HepG2 (cell line): ENCODE data around the gene SKI. TPM values are rescaled to one million over a fixed set of nuclear protein-coding genes. Genes with fewer than 3 reads are reported as not detected.

Experiments
- ATF7-NPFF ChIP-seq: sonication (generic); formaldehyde crosslinking; IDR thresholded peaks from 2 replicates; pipeline ENCODE4 v1.8.1; 2023; ENCODE audit warnings: mild to moderate bottlenecking, low read depth, missing genetic modification reagents, moderate library complexity
- EED ChIP-seq: sonication (generic); formaldehyde crosslinking; IDR thresholded peaks from 2 replicates; pipeline ENCODE4 v1.5.0; 2020; ENCODE audit warnings: mild to moderate bottlenecking, missing genetic modification reagents
- GFI1 ChIP-seq: sonication (generic); formaldehyde crosslinking; IDR thresholded peaks from 2 replicates; pipeline ENCODE4 v1.5.0; 2020; ENCODE audit warnings: missing genetic modification reagents, mild to moderate bottlenecking, borderline replicate concordance
- KLF6 ChIP-seq: IDR thresholded peaks from 2 replicates; pipeline ENCODE4 v1.8.0; 2016; ENCODE audit warnings: missing biosample characterization, missing genetic modification reagents
- NCOA1 ChIP-seq: sonication (generic); formaldehyde crosslinking; IDR thresholded peaks from 2 replicates; pipeline ENCODE4 v1.9.0; 2021; ENCODE audit warnings: missing genetic modification reagents
- NFE2L1 ChIP-seq: sonication (generic); formaldehyde crosslinking; IDR thresholded peaks from 2 replicates; pipeline ENCODE4 v1.4.0; 2020; ENCODE audit warnings: missing genetic modification reagents, mild to moderate bottlenecking, borderline replicate concordance
- PRMT3 ChIP-seq: sonication (generic); formaldehyde crosslinking; IDR thresholded peaks from 2 replicates; pipeline ENCODE4 v1.8.1; 2022; ENCODE audit warnings: low read depth, mild to moderate bottlenecking, moderate library complexity, missing genetic modification reagents, borderline replicate concordance
- SCMH1 ChIP-seq: sonication (generic); formaldehyde crosslinking; IDR thresholded peaks from 2 replicates; pipeline ENCODE4 v1.9.0; 2021; ENCODE audit warnings: missing genetic modification reagents, mild to moderate bottlenecking, borderline replicate concordance
- SNAI1 ChIP-seq: sonication (generic); formaldehyde crosslinking; IDR thresholded peaks from 2 replicates; pipeline ENCODE4 v1.5.0; 2020; ENCODE audit warnings: mild to moderate bottlenecking, missing genetic modification reagents, borderline replicate concordance
- TARDBP ChIP-seq: sonication (generic); formaldehyde crosslinking; IDR thresholded peaks from 2 replicates; pipeline ENCODE4 v1.8.0; 2022; ENCODE audit warnings: mild to moderate bottlenecking, missing genetic modification reagents
- ZFAT ChIP-seq: sonication (generic); formaldehyde crosslinking; conservative IDR thresholded peaks from 2 replicates; pipeline ENCODE4 v1.8.1; 2023; ENCODE audit warnings: missing genetic modification reagents, inconsistent platforms
- ZFP36L1 ChIP-seq: sonication (generic); formaldehyde crosslinking; IDR thresholded peaks from 2 replicates; pipeline ENCODE4 v1.8.0; 2022; ENCODE audit warnings: mild to moderate bottlenecking, missing genetic modification reagents, moderate library complexity
- ZFX ChIP-seq: sonication (generic); formaldehyde crosslinking; IDR thresholded peaks from 2 replicates; pipeline ENCODE4 v1.4.0; 2020; ENCODE audit warnings: mild to moderate bottlenecking, low read depth, missing genetic modification reagents, moderate library complexity
- ZNF431 ChIP-seq: sonication (generic); formaldehyde crosslinking; IDR thresholded peaks from 2 replicates; pipeline ENCODE4 v1.9.0; 2022; ENCODE audit warnings: missing genetic modification reagents, low read depth, mild to moderate bottlenecking, borderline replicate concordance
- polyA plus RNA-seq, 8 experiments: library from polyadenylated mRNA; depleted of rRNA in 3 of 8; stranded (reverse) in 7 of 8; unstranded in 1 of 8; fragments of >200 nt; fragmentation: Illumina TruSeq in 4 of 8; extraction: Trizol in 4 of 8; gene quantifications; 2 replicates each; pipeline versions ENCODE4 v1.2.1 to v1.2.3, GENCODE V29; 2011 to 2016; ENCODE audit warnings: low read depth in 4 of 8, missing spikeins in 1 of 8, mixed read lengths in 1 of 8; ENCODE audit not compliant: insufficient read depth in 1 of 8
- total RNA-seq, 5 experiments: library from RNA; depleted of rRNA; stranded (reverse); fragments of >200 nt; fragmentation: Illumina TruSeq; extraction: Trizol; gene quantifications; 2 replicates each; pipeline ENCODE4 v1.2.3, GENCODE V29; 2016; ENCODE audit warnings: low read depth in 1 of 5
- TF ChIP-seq, protein P1 (sequence below): sonication (generic); formaldehyde crosslinking; IDR thresholded peaks from 2 replicates; pipeline ENCODE4 v1.4.0; 2020; ENCODE audit warnings: missing genetic modification reagents, mild to moderate bottlenecking, borderline replicate concordance
- TF ChIP-seq, protein P2 (sequence below): sonication (generic); formaldehyde crosslinking; IDR thresholded peaks from 2 replicates; pipeline ENCODE4 v1.8.1; 2023; ENCODE audit warnings: mild to moderate bottlenecking, missing genetic modification reagents
- TF ChIP-seq, protein P3 (sequence below): sonication (generic); formaldehyde crosslinking; IDR thresholded peaks from 2 replicates; pipeline ENCODE4 v1.5.0; 2020; ENCODE audit warnings: missing genetic modification reagents

The SKI gene
- total and polyA plus RNA-seq, 2 of the 13 experiments (the other 11 are each of a cell fraction or from before 2014, with no cell fraction given): 4.7 to 6.9 TPM

DNA sequence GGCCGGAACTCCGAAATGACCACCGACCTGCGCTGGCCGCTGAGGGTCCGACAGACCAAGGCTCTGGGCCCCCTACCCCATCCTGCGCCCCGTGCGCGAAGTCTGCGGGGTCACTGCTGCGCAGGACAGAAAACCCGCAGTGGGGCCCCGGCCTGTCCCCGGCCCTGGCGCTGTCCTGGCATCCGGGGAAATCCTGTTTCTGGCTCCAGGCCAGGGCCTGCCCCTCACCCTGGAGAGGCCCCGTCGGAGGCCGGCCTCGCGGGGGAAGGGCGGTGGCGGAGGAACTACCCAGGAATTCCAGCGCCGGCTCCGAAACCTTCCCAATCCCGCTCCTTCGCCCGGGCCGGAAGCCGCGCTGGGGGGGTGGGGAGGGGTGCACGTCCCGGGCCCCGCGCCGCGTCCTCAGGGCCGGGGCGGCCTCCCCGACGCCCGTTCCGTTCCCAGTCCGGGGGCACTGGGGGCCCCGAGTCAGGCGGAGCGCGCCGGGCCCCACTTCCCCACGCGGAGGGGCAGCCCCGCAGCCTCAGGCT, 86.2 kb downstream of the SKI start (continued):
- TF ChIP-seq SNAI1 (CRISPR knock-in tag) (no peak), ATF7-NPFF (CRISPR knock-in tag) (no peak), SCMH1 (CRISPR knock-in tag) (no peak), KLF6 (no peak), GFI1 (CRISPR knock-in tag) (no peak), NCOA1 (no peak), TARDBP (CRISPR knock-in tag) (no peak), NFE2L1 (CRISPR knock-in tag) (no peak), ZNF431 (CRISPR knock-in tag) (no peak), ZFAT (CRISPR knock-in tag) (no peak), ZFX (CRISPR knock-in tag) (peak; percentile 70; the same call in 1 of the 2 replicates), ZFP36L1 (CRISPR knock-in tag) (no peak), PRMT3 (CRISPR knock-in tag) (no peak), EED (no peak)
- TF ChIP-seq, protein P1, sequence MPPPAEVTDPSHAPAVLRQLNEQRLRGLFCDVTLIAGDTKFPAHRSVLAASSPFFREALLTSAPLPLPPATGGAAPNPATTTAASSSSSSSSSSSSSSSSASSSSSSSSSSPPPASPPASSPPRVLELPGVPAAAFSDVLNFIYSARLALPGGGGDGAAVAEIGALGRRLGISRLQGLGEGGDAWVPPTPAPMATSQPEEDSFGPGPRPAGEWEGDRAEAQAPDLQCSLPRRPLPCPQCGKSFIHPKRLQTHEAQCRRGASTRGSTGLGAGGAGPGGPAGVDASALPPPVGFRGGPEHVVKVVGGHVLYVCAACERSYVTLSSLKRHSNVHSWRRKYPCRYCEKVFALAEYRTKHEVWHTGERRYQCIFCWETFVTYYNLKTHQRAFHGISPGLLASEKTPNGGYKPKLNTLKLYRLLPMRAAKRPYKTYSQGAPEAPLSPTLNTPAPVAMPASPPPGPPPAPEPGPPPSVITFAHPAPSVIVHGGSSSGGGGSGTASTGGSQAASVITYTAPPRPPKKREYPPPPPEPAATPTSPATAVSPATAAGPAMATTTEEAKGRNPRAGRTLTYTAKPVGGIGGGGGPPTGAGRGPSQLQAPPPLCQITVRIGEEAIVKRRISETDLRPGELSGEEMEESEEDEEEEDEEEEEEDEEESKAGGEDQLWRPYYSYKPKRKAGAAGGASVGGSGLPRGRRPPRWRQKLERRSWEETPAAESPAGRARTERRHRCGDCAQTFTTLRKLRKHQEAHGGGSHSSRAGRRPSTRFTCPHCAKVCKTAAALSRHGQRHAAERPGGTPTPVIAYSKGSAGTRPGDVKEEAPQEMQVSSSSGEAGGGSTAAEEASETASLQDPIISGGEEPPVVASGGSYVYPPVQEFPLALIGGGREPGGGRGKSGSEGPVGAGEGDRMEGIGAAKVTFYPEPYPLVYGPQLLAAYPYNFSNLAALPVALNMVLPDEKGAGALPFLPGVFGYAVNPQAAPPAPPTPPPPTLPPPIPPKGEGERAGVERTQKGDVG: no peak
- TF ChIP-seq, protein P2, sequence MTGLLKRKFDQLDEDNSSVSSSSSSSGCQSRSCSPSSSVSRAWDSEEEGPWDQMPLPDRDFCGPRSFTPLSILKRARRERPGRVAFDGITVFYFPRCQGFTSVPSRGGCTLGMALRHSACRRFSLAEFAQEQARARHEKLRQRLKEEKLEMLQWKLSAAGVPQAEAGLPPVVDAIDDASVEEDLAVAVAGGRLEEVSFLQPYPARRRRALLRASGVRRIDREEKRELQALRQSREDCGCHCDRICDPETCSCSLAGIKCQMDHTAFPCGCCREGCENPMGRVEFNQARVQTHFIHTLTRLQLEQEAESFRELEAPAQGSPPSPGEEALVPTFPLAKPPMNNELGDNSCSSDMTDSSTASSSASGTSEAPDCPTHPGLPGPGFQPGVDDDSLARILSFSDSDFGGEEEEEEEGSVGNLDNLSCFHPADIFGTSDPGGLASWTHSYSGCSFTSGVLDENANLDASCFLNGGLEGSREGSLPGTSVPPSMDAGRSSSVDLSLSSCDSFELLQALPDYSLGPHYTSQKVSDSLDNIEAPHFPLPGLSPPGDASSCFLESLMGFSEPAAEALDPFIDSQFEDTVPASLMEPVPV (CRISPR knock-in tag): no peak
- TF ChIP-seq, protein P3, sequence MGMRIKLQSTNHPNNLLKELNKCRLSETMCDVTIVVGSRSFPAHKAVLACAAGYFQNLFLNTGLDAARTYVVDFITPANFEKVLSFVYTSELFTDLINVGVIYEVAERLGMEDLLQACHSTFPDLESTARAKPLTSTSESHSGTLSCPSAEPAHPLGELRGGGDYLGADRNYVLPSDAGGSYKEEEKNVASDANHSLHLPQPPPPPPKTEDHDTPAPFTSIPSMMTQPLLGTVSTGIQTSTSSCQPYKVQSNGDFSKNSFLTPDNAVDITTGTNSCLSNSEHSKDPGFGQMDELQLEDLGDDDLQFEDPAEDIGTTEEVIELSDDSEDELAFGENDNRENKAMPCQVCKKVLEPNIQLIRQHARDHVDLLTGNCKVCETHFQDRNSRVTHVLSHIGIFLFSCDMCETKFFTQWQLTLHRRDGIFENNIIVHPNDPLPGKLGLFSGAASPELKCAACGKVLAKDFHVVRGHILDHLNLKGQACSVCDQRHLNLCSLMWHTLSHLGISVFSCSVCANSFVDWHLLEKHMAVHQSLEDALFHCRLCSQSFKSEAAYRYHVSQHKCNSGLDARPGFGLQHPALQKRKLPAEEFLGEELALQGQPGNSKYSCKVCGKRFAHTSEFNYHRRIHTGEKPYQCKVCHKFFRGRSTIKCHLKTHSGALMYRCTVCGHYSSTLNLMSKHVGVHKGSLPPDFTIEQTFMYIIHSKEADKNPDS: no peak
